H7 (cell line): ENCODE results near the gene PPP1R36. TPM values are rescaled to one million over a fixed set of nuclear protein-coding genes. Genes with fewer than 3 reads are reported as not detected.
A peak's percentile ranks its signal among the peaks of the same experiment; 100 is the strongest.
"Not testable (repeated sequence)": the region's sequence is repeated elsewhere in the genome, so short reads cannot be mapped to it uniquely, and the experiment has no call there.

Experiments
- DNase-seq: peaks from one replicate; pipeline ENCODE4 v3.0.0; 2012
- H3K27me3 ChIP-seq: 2 replicates; pipeline ENCODE4 v1.6.0; 2011; ENCODE audit warnings: mild to moderate bottlenecking, low read length; ENCODE audit not compliant: control insufficient read depth, insufficient read depth
- H3K36me3 ChIP-seq: replicated peaks from 2 replicates; pipeline ENCODE4 v1.5.1; 2011; ENCODE audit warnings: low read length; ENCODE audit not compliant: control insufficient read depth, insufficient read depth
- H3K4me3 ChIP-seq: 2 replicates; pipeline ENCODE4 v1.5.1; 2011; ENCODE audit warnings: low read depth, mild to moderate bottlenecking, control low read depth, low read length, moderate library complexity; ENCODE audit not compliant: insufficient read depth
- total RNA-seq: library from RNA; depleted of rRNA; stranded (reverse); fragments of >200 nt; shearing (Covaris generic); gene quantifications from 2 replicates; pipeline ENCODE4 v1.2.3, GENCODE V29; 2014

PPP1R36 gene
- total RNA-seq, 1 experiment from 2014 or later, result 0.28 TPM

DNA sequence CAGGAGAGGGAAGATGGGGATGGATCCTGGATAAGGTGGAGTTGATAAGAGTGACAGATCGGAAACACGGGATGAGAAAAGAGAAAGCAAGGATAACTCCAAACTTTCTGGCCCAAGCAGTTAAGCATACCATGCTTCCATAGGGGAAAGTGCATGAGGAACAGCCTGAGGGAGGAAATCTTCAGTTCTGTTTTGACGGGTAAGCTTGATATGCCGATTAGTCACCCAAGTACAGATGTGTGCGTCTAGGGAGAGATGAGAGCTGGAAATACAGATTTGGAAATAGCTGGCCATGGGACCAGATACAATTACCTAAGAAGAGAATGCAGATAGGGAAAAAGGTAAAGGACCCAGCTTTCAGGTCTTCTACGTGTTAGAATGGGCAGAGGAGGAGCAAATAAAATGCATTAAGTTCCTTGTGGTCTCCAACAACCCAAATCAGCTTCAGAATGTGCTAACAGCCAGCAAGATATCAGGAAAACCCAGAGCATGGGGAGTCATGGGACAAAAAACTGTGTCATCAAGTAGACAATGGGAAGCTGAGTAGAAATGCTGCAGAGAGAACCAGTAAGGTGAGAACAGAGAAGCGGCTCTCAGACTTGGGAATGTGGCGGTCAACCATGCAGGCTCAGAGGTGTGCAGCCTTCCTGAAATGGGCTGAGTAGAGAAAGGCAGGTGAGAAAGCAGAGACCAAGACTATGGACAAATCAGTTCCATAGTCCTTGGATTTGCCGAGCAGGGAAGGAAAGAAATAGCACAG, 56.3 kb downstream of the PPP1R36 start:
- Histone ChIP-seq H3K36me3 (no peaks in the 10 kb centered on the region), H3K27me3 (no peaks in the 10 kb centered on the region; the same call in 1 of the 2 replicates), H3K4me3 (no peak overlapping the region)
- DNase-seq, result no peak

DNA sequence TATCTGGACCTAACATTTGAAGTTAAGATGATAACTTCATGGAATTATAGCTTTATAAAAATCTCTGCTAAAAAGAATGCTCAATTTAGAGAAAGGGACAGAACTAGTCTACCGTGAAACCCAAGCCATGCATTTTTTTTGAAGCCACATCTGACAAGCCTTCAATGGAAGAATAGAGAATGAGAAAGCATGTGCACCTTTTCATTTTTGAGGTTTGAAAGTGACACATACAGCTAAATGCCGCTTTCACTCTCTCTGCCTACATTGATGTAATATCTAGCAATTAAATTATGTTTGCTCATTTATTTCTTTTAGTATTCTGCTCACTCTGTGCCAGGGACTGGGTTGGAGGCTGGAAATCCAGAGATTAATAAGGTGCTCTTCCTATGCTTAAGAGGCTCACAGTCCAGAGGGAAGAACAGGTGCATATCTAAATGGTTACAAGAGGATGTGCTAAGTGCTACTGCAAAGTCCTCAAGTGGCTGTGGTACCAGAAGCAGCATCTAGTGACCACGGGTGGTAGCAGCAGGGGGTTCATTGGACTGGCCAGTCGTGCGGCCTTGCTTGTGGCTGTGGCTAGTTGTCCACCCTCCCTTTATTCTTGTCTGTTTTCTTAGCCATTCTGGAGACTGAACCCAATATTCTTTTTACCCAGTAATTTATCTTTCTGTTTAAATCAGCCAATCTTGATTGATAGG, 60.4 kb downstream of the PPP1R36 start:
- H3K36me3 ChIP-seq, result no peaks in the 10 kb centered on the region
- H3K4me3 ChIP-seq, result no peak overlapping the region
- H3K27me3 ChIP-seq, result no peaks in the 10 kb centered on the region; the same call in 1 of the 2 replicates
- no peak for DNase-seq

GRCh38 chr14:64611358-64612020, 61.7 kb downstream of the PPP1R36 start:
- H3K36me3 ChIP-seq, result no peaks in the 10 kb centered on the region
- no peaks in the 10 kb centered on the region; the same call in 1 of the 2 replicates for H3K27me3 ChIP-seq
- DNase-seq, result no peak
- no peak overlapping the region for H3K4me3 ChIP-seq

DNA sequence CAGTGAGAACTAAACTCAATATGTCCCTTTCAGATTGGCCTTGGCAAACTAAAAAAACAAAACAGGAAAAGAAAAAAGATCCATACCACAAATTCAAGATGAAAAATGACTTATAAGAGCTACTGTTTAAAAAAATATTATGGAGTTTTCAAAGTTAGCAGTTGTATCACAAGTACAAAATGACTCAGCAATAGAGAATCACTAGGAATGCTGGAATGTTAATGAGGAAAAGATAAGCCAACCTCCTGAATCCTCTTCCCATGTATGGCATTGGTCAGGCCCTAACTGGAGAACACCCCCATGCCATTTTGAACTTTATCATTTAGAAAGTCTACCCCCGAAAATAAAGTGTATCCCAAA, 62.2 kb downstream of the PPP1R36 start:
- Histone ChIP-seq H3K36me3 (no peaks in the 10 kb centered on the region), H3K27me3 (no peaks in the 10 kb centered on the region), H3K4me3 (no peak overlapping the region)
- no peak for DNase-seq

DNA sequence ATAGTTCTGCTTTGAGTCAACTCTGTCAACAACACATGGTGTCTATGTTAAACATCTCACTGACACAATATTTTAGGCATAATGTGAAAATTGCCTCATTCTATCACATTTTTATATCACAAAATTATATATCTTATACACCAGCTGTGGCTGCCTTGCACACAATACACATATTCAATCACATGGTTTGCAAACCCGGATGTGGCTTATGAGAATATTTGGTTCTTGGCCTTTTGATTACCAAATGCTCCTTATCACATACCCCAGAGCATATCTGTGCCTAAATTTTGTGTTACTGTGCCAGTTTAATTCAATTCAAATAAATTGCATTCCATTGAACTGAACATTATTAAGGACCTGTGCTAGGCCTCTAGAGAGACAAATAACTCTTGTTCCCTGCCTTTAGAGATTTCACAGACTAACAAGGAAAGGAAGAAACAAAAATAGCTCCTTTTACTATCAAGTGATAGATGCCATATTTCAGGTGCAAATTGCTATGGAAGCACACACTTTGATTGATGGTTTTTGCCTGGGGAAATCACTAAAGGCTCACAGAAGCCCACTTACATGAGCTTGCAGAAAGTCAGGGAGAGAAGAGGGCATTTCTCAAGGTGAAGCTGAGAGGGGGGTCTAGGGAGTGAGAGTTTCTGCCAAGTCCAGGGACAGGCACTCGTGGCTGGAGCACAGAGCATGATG, 63.4 kb downstream of the PPP1R36 start:
- Histone ChIP-seq H3K4me3 (no peak overlapping the region), H3K36me3 (no peaks in the 10 kb centered on the region), H3K27me3 (no peaks in the 10 kb centered on the region)
- DNase-seq, result no peak

DNA sequence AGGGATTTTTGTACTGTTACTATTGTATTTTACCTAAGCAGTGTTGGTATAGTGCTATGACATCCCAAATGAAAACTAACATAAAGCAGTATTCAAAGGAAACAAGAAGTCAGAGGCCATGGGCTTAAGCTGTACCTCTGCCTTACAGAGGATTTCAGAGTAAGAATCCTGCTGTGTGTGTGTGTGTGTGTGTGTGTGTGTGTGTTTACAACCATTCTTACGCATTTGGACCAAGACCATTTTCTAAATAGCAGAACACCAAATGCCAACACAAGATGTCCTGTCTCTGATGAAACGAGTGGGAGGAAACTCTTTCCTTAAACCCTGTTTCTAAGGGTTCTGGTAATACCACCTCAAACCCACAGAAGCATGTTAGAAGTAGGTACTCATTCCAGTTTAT, 64.4 kb downstream of the PPP1R36 start:
- Histone ChIP-seq H3K36me3 (no peaks in the 10 kb centered on the region), H3K4me3 (no peak overlapping the region)
- DNase-seq, result no peak

DNA sequence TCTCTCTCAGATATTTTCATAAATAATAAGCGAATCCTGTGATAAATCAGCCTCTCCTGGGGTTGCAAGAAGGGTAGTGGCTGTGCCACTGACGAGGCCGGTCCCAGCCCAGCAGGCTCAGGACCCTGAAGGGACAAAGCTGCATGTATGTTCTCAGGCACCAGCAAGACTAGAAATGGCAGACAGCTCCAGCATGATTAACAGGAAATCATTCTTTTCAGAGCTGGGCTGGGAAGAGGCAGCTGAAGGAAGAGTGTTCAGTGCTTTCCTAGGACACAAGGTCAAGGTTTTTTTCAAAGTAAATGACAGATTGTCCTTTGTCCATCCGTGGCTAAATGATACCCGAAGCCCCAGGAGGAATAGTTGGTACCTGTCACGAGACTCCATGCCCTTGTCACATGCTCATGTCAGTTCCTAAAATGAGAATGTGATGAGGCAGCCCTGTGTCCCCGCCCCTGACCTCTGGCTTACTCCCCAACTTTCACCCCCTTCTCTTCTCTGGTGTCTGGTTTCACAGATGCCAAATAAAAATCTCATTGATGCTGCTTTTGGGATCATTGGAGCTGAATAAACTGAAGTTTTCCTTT, 65.1 kb downstream of the PPP1R36 start:
- Histone ChIP-seq H3K36me3 (no peaks in the 10 kb centered on the region), H3K27me3 (no peaks in the 10 kb centered on the region), H3K4me3 (no peak overlapping the region)
- DNase-seq, result no peak

More for the DNA sequence above, 64.4 kb downstream of the PPP1R36 start:
- no peaks in the 10 kb centered on the region for H3K27me3 ChIP-seq

DNA sequence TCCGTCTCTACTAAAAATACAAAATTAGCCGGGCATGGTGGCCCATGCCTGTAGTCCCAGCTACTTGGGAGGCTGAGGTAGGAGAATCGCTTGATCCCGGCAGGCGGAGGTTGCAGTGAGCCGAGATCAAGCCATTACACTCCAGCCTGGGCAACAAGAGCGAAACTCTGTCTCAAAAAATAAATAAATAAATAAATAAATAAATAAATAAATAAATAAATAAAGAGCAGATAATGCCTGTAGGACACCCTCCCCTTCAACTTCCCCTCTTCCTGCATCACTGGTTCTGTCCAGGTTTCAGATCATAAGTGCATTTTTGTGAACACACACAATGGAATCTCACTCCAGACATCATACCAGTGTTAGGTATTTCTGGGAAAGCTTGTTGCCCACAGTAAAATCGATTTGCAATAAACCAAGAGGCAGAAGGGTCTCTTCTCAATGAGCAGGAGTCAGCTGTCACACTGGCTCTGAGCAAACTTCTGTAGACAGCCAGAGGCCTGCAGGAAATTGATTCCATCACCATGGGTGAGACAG, 68.2 kb downstream of the PPP1R36 start:
- DNase-seq, H3K36me3 ChIP-seq, H3K4me3 ChIP-seq, H3K27me3 ChIP-seq: not testable (repeated sequence)

DNA sequence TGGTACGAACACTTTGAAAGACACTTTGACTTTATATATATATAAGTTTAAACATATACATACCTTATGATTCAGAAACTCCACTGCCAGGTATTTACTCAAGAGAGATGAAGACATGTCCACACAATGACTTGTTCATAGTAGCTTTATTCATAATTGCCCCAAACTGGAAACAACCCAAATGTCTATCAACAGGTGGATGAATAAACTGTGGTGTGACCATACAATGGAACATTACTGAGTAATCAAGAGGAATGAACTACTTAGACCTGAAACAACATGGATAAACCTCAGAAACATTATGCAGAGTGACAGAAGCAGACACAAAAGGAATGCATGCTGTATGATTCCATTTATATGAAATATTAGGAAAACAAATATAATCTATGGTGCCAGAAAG, 71.1 kb downstream of the PPP1R36 start:
- DNase-seq, result no peak

GRCh38 chr14:64623554-64624165, 73.9 kb downstream of the PPP1R36 start:
- Histone ChIP-seq H3K36me3 (no peaks in the 10 kb centered on the region), H3K4me3 (no peak overlapping the region), H3K27me3 (no peaks in the 10 kb centered on the region)
- DNase-seq, result no peak

More for the DNA sequence above, 71.1 kb downstream of the PPP1R36 start:
- no peak overlapping the region for H3K4me3 ChIP-seq
- no peaks in the 10 kb centered on the region for H3K27me3 ChIP-seq
- no peaks in the 10 kb centered on the region for H3K36me3 ChIP-seq

- DNase-seq, result no peak
These were observed 75.8 kb downstream of the PPP1R36 start for GRCh38 chr14:64625386-64626232.

GRCh38 chr14:64628940-64629408, 79.2 kb downstream of the PPP1R36 start:
- Histone ChIP-seq H3K36me3 (no peaks in the 10 kb centered on the region), H3K4me3 (no peak overlapping the region), H3K27me3 (no peaks in the 10 kb centered on the region)
- DNase-seq, result peak; percentile 56

More at GRCh38 chr14:64625386-64626232, 75.8 kb downstream of the PPP1R36 start:
- Histone ChIP-seq H3K4me3 (no peak overlapping the region), H3K36me3 (no peaks in the 10 kb centered on the region), H3K27me3 (no peaks in the 10 kb centered on the region)

- no peak for DNase-seq
- Histone ChIP-seq H3K27me3 (no peaks in the 10 kb centered on the region), H3K36me3 (no peaks in the 10 kb centered on the region), H3K4me3 (no peak overlapping the region)
These were observed 81.0 kb downstream of the PPP1R36 start for GRCh38 chr14:64630778-64631177.
